Chondrocyte (in vitro differentiated cells): ENCODE data around the gene TAF1D. TPM values are rescaled to one million over a fixed set of nuclear protein-coding genes. Genes with fewer than 3 reads are reported as not detected.
"Not testable (repeated sequence)": the region's sequence is repeated elsewhere in the genome, so short reads cannot be mapped to it uniquely, and the experiment has no call there.

ENCODE experiments used
- DNase-seq: peaks from one replicate; pipeline ENCODE4 v3.0.0; 2021; ENCODE audit warnings: mixed read lengths, low spot score
- H3K27ac Mint-ChIP-seq: one replicate; pipeline ENCODE4 v1.8.0; 2021; ENCODE audit warnings: mild to moderate bottlenecking, moderate library complexity, mixed read lengths; ENCODE audit not compliant: unreplicated experiment
- H3K27me3 Mint-ChIP-seq: 2 replicates; pipeline ENCODE4 v1.8.0; 2021; ENCODE audit warnings: low read depth, mixed read lengths
- H3K36me3 Mint-ChIP-seq: 2 replicates; pipeline ENCODE4 v1.8.0; 2021; ENCODE audit warnings: low read depth, mixed read lengths
- H3K4me1 Mint-ChIP-seq: 2 replicates; pipeline ENCODE4 v1.8.0; 2021; ENCODE audit warnings: low read depth, mild to moderate bottlenecking, mixed read lengths
- H3K4me3 Mint-ChIP-seq: one replicate; pipeline ENCODE4 v1.8.0; 2021; ENCODE audit warnings: mild to moderate bottlenecking, moderate library complexity, mixed read lengths; ENCODE audit not compliant: unreplicated experiment
- H3K9me3 Mint-ChIP-seq: 2 replicates; pipeline ENCODE4 v1.8.0; 2021; ENCODE audit warnings: low read depth, mixed read lengths
- CTCF ChIP-seq: fragments of 200-600 bp; sonication (generic); IDR thresholded peaks from 2 replicates; pipeline ENCODE4 v1.5.0; 2021; ENCODE audit warnings: antibody characterized with exemption, mild to moderate bottlenecking, moderate library complexity
- total RNA-seq: library from RNA; stranded (reverse); gene quantifications from 3 replicates; pipeline ENCODE4 v1.2.1, GENCODE V29; 2021

Gene TAF1D
- total RNA-seq, 1 donor from 2014 or later = 85.7 TPM

- DNase-seq = no peak
- no peaks in the 10 kb centered on the region for H3K36me3 Mint-ChIP-seq
- no peak for TF ChIP-seq CTCF
- no peaks in the 10 kb centered on the region for H3K9me3 Mint-ChIP-seq
- no peaks in the 10 kb centered on the region for H3K27me3 Mint-ChIP-seq
- no peak overlapping the region for H3K27ac Mint-ChIP-seq
- H3K4me3 Mint-ChIP-seq = peak overlapping the region; percentile 95
- peaks cover 40% of the 10 kb centered on the region for H3K4me1 Mint-ChIP-seq
Observed at GRCh38 chr11:93783362-93783761, 42.1 kb upstream of the TAF1D start.

- no peaks in the 10 kb centered on the region for H3K27me3 Mint-ChIP-seq
- peak overlapping the region; percentile 41 for H3K27ac Mint-ChIP-seq
- H3K4me3 Mint-ChIP-seq = no peak overlapping the region
- H3K9me3 Mint-ChIP-seq = no peaks in the 10 kb centered on the region
- DNase-seq = no peak
- no peaks in the 10 kb centered on the region for H3K36me3 Mint-ChIP-seq
- TF ChIP-seq CTCF = peak; percentile 56
- no peaks in the 10 kb centered on the region for H3K4me1 Mint-ChIP-seq
Observed at GRCh38 chr11:93775289-93775688, 34.0 kb upstream of the TAF1D start.

- H3K4me3 Mint-ChIP-seq, DNase-seq, H3K4me1 Mint-ChIP-seq, H3K27me3 Mint-ChIP-seq, H3K27ac Mint-ChIP-seq, H3K36me3 Mint-ChIP-seq, H3K9me3 Mint-ChIP-seq: not testable (repeated sequence)
Observed at GRCh38 chr11:93774560-93774959, 33.3 kb upstream of the TAF1D start.

GRCh38 chr11:93773601-93774200 lies 32.4 kb upstream of the TAF1D start:
- no peak overlapping the region for H3K4me3 Mint-ChIP-seq
- H3K27ac Mint-ChIP-seq = no peak overlapping the region
- no peaks in the 10 kb centered on the region for H3K36me3 Mint-ChIP-seq
- no peaks in the 10 kb centered on the region for H3K9me3 Mint-ChIP-seq
- TF ChIP-seq CTCF = no peak
- no peak for DNase-seq
- H3K4me1 Mint-ChIP-seq = no peaks in the 10 kb centered on the region
- H3K27me3 Mint-ChIP-seq = no peaks in the 10 kb centered on the region

- no peak for TF ChIP-seq CTCF
- H3K4me1 Mint-ChIP-seq = no peaks in the 10 kb centered on the region
- H3K36me3 Mint-ChIP-seq = no peaks in the 10 kb centered on the region
- DNase-seq = no peak
- no peak overlapping the region for H3K27ac Mint-ChIP-seq
- no peak overlapping the region for H3K4me3 Mint-ChIP-seq
- no peaks in the 10 kb centered on the region for H3K9me3 Mint-ChIP-seq
- H3K27me3 Mint-ChIP-seq = no peaks in the 10 kb centered on the region
Observed at GRCh38 chr11:93773045-93773477, 31.8 kb upstream of the TAF1D start.

- no peak for DNase-seq
- Mint-ChIP-seq H3K4me3 (no peak overlapping the region), H3K9me3 (no peaks in the 10 kb centered on the region), H3K27me3 (no peaks in the 10 kb centered on the region), H3K4me1 (no peaks in the 10 kb centered on the region), H3K27ac (no peak overlapping the region), H3K36me3 (no peaks in the 10 kb centered on the region)
- no peak for TF ChIP-seq CTCF
Observed at GRCh38 chr11:93772123-93772522, 30.8 kb upstream of the TAF1D start.
